Lower leg skin (tissue), 4 donors: Measurements from ENCODE around the gene TENT4B. TPM values are rescaled to one million over a fixed set of nuclear protein-coding genes. Genes with fewer than 3 reads are reported as not detected.

ENCODE experiments used
- DNase-seq, 2 donors: peaks; one replicate each; pipeline ENCODE4 v3.0.0-alpha.2; 2019; ENCODE audit warnings: low spot score in 2 of 2
- H3K4me3 ChIP-seq: fragments of 200-600 bp; sonication (generic); 2 replicates; pipeline ENCODE4 v1.5.1; 2017; ENCODE audit warnings: mild to moderate bottlenecking, low read depth; ENCODE audit not compliant: poor library complexity, severe bottlenecking
- POLR2A ChIP-seq, 2 donors: fragments of 450-650 bp; IDR thresholded peaks; one replicate each; pipeline ENCODE4 v1.6.1; 2016 to 2017; ENCODE audit warnings: antibody characterized with exemption in 2 of 2, mild to moderate bottlenecking in 1 of 2, moderate library complexity in 1 of 2
- WGBS, 2 donors: methylation state at CpG; one replicate each; pipeline ENCODE4 v1.1.5; 2018; 5-methylcytosine and 5-hydroxymethylcytosine counted together
- intact Hi-C: fragments of 100-400 bp; cut with DNase I; formaldehyde crosslinking; loops from one replicate; pipeline ENCODE4 v1.15.0; 2023; ENCODE audit warnings: low total_unique reads
- total RNA-seq, 4 donors: library from RNA; depleted of rRNA; stranded (reverse); fragments of >200 nt; gene quantifications; one replicate each; pipeline ENCODE4 v1.1.0, GENCODE V29; 2016
- TF ChIP-seq, protein P1 (sequence below), 3 donors: fragments of 450-650 bp; IDR thresholded peaks; one replicate each; pipeline ENCODE4 v1.5.1; 2016; ENCODE audit warnings: antibody characterized with exemption in 3 of 3, mild to moderate bottlenecking in 3 of 3, moderate library complexity in 2 of 3

The TENT4B gene
- total RNA-seq, 4 donors from 2014 or later: 9.1 to 14.7 (median 12.6) TPM

DNA sequence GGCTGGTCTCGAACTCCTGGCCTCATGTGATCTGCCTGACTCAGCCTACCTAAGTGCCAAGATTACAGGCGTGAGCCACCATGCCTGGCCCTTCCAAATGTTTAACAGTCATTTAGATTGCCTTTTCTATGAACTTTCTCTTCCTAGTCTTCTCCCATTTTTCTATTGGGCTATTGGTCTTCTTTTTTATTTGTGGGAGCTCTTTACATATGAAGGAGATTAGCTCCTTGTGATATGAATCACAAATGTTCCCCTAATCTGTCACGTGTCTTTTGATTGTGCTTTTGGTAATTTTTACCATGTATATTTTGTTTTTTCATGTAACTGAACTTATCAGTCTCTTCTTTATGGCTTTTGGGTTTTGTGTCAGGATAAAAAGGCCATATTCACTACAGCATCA lies 125.1 kb downstream of the TENT4B start:
- WGBS, 2 donors: 67 to 89% methylated on average over 3 of the region's 3 CpGs
- TF ChIP-seq, protein P1, sequence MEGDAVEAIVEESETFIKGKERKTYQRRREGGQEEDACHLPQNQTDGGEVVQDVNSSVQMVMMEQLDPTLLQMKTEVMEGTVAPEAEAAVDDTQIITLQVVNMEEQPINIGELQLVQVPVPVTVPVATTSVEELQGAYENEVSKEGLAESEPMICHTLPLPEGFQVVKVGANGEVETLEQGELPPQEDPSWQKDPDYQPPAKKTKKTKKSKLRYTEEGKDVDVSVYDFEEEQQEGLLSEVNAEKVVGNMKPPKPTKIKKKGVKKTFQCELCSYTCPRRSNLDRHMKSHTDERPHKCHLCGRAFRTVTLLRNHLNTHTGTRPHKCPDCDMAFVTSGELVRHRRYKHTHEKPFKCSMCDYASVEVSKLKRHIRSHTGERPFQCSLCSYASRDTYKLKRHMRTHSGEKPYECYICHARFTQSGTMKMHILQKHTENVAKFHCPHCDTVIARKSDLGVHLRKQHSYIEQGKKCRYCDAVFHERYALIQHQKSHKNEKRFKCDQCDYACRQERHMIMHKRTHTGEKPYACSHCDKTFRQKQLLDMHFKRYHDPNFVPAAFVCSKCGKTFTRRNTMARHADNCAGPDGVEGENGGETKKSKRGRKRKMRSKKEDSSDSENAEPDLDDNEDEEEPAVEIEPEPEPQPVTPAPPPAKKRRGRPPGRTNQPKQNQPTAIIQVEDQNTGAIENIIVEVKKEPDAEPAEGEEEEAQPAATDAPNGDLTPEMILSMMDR (IDR thresholded peaks at IDR 0.05): no peak
- no peak for TF ChIP-seq POLR2A (IDR thresholded peaks at IDR 0.05)
- intact Hi-C loops: no loop called here

GRCh38 chr16:50279504-50279865 lies 126.4 kb downstream of the TENT4B start:
- intact Hi-C loops: no loop called here
- H3K4me3 ChIP-seq: no peak overlapping the region
- DNase-seq: no peak
- WGBS, 2 donors: 71 to 73% methylated on average over 2 of the region's 2 CpGs
- TF ChIP-seq, protein P1 (IDR thresholded peaks at IDR 0.05): no peak
- no peak for TF ChIP-seq POLR2A (IDR thresholded peaks at IDR 0.05)

More for the DNA sequence above, 125.1 kb downstream of the TENT4B start:
- no peak for DNase-seq
- no peak overlapping the region for H3K4me3 ChIP-seq

GRCh38 chr16:50280932-50281331 lies 127.8 kb downstream of the TENT4B start:
- TF ChIP-seq POLR2A (IDR thresholded peaks at IDR 0.05): no peak
- TF ChIP-seq, protein P1 (IDR thresholded peaks at IDR 0.05): no peak
- no peak for DNase-seq
- intact Hi-C loops: no loop called here
- H3K4me3 ChIP-seq: no peak overlapping the region
- 83 to 96% methylated on average over 5 of the region's 5 CpGs for WGBS, 2 donors

Other genes starting within 250 kb of the TENT4B start
- gene CNEP1R1, start 128.1 kb upstream of the TENT4B start, total RNA-seq: 10 to 100 TPM; 10.3 to 18.9 (median 17.5) TPM
- 10 to 100 TPM; 11.5 to 19.7 (median 12.5) TPM for gene HEATR3, start 87.3 kb upstream of the TENT4B start, total RNA-seq
- 10 to 100 TPM; 14.0 to 28.2 (median 21.0) TPM for gene ADCY7, start 113.2 kb downstream of the TENT4B start, total RNA-seq
- gene BRD7, start 215.7 kb downstream of the TENT4B start, total RNA-seq: 10 to 100 TPM; 48.6 to 86.3 (median 52.0) TPM